Measurements from ENCODE around the gene GNA14.
"Not testable (repeated sequence)": the region's sequence is repeated elsewhere in the genome, so short reads cannot be mapped to it uniquely, and the experiment has no call there.

GRCh38 chr9:77441124-77441523, 207.0 kb downstream of the GNA14 start:
- TF ChIP-seq CTCF (conservative IDR thresholded peaks at IDR 0.05 in 1 of 2, IDR thresholded peaks at IDR 0.05 in 1 of 2; ENCODE audit: low read depth in 1 of 2, low read length in 2 of 2); EZH2 (IDR thresholded peaks at IDR 0.05; ENCODE audit: low read length, missing control alignments): not testable (repeated sequence)

Data from fibroblast of lung (primary cell).